Endothelial cell of umbilical vein (primary cell): ENCODE results near the gene CYCS.

Source experiments
- EZH2 ChIP-seq: IDR thresholded peaks from 2 replicates; pipeline ENCODE4 v1.6.1; 2012; ENCODE audit warnings: borderline replicate concordance, low read depth, mild to moderate bottlenecking, moderate library complexity, low read length, inconsistent platforms; ENCODE audit not compliant: severe bottlenecking
- FOS ChIP-seq: IDR thresholded peaks from 2 replicates; pipeline ENCODE4 v1.6.1; 2011; ENCODE audit warnings: mild to moderate bottlenecking, low read length, moderate library complexity, borderline replicate concordance; ENCODE audit not compliant: insufficient read depth
- JUN ChIP-seq: IDR thresholded peaks from 2 replicates; pipeline ENCODE4 v1.6.1; 2011; ENCODE audit warnings: borderline replicate concordance, low read depth; ENCODE audit not compliant: insufficient read length, insufficient read depth
- POLR2A ChIP-seq: IDR thresholded peaks from 2 replicates; pipeline ENCODE4 v1.6.1; 2012; ENCODE audit warnings: low read depth, mild to moderate bottlenecking, control low read depth, low read length
- POLR2AphosphoS5 ChIP-seq: IDR thresholded peaks from 2 replicates; pipeline ENCODE4 v1.6.1; 2012; ENCODE audit warnings: low read depth, mild to moderate bottlenecking, control low read depth, low read length, moderate library complexity; ENCODE audit not compliant: insufficient read depth
- TF ChIP-seq, protein P1 (sequence below), 2 donors: IDR thresholded peaks; 1 replicate in 1 of 2; 2 replicates in 1 of 2; pipeline ENCODE4 v1.5.1; 2011; ENCODE audit warnings: low read length in 2 of 2, mild to moderate bottlenecking in 2 of 2, moderate library complexity in 2 of 2, control low read depth in 1 of 2, inconsistent platforms in 1 of 2, low read depth in 1 of 2; ENCODE audit not compliant: insufficient read depth in 1 of 2; ENCODE audit errors: extremely low read depth in 1 of 2
- TF ChIP-seq, protein P2 (sequence below): IDR thresholded peaks from 2 replicates; pipeline ENCODE4 v1.6.1; 2011; ENCODE audit not compliant: insufficient read depth, insufficient read length

DNA sequence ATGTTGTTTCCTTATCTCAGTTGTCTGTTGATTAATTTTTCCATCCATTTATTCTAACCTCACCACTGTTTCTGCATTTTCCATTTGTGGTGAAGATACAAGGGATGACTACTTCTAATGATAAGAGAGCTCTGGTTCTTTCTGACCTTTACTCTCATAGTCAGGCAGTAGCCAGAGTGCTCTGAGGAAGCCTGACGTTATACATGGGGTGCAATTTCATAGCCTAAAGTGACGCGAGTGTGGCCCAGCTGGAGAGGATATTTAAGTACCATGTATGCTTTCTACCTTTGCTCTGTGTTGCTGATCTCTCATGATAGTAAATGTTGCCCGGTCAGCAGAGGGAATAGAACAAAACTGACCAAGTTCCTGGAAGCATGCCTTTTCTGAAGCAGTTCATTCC lies 33.9 kb upstream of the CYCS start:
- TF ChIP-seq, protein P1, sequence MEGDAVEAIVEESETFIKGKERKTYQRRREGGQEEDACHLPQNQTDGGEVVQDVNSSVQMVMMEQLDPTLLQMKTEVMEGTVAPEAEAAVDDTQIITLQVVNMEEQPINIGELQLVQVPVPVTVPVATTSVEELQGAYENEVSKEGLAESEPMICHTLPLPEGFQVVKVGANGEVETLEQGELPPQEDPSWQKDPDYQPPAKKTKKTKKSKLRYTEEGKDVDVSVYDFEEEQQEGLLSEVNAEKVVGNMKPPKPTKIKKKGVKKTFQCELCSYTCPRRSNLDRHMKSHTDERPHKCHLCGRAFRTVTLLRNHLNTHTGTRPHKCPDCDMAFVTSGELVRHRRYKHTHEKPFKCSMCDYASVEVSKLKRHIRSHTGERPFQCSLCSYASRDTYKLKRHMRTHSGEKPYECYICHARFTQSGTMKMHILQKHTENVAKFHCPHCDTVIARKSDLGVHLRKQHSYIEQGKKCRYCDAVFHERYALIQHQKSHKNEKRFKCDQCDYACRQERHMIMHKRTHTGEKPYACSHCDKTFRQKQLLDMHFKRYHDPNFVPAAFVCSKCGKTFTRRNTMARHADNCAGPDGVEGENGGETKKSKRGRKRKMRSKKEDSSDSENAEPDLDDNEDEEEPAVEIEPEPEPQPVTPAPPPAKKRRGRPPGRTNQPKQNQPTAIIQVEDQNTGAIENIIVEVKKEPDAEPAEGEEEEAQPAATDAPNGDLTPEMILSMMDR (IDR thresholded peaks at IDR 0.05; ENCODE audit: extremely low read depth in 1 of 2, insufficient read depth in 1 of 2, low read depth in 1 of 2, low read length in 2 of 2), result no peak
- TF ChIP-seq, protein P2, sequence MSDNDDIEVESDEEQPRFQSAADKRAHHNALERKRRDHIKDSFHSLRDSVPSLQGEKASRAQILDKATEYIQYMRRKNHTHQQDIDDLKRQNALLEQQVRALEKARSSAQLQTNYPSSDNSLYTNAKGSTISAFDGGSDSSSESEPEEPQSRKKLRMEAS, result no peak
- no peak for TF ChIP-seq EZH2
- no peak for TF ChIP-seq POLR2A
- TF ChIP-seq POLR2AphosphoS5, result no peak
- no peak for TF ChIP-seq JUN
- TF ChIP-seq FOS, result no peak
